Endothelial cell of umbilical vein (primary cell): Measurements from ENCODE around the gene ALK. TPM values are rescaled to one million over a fixed set of nuclear protein-coding genes. Genes with fewer than 3 reads are reported as not detected.

Experiments
- BruUV-seq: library from RNA; stranded (reverse); fragments of 400-500 nt; replicated peaks from 2 replicates; lab custom pipeline; 2021; lab: Mats Ljungman, UMichigan
- CTCF ChIA-PET: fragments of 300-600, 350-600 bp; sonication (Branson Sonifier 250); formaldehyde crosslinking; loops from one replicate; lab custom pipeline; 2021; ENCODE audit warnings: antibody characterized with exemption, inconsistent platforms; lab: Charles Lee
- POLR2A ChIA-PET: fragments of 300-600, 350-600 bp; sonication (Branson Sonifier 250); formaldehyde crosslinking; loops from one replicate; lab custom pipeline; 2021; ENCODE audit warnings: antibody characterized with exemption, inconsistent platforms; lab: Charles Lee
- DNase-seq: peaks from one replicate; pipeline ENCODE4 v3.0.0-alpha.2; 2011; ENCODE audit warnings: low read depth, low spot score
- FAIRE-seq: peaks from 2 replicates; lab custom pipeline; 2011; peaks lifted over from hg19 to GRCh38; lab: Jason Lieb, UNC
- H2AFZ ChIP-seq: 2 replicates; pipeline ENCODE4 v1.6.0; 2012; ENCODE audit warnings: low read depth, low read length, control low read depth, inconsistent platforms
- H3K27ac ChIP-seq: 2 replicates; pipeline ENCODE4 v1.5.1; 2011; ENCODE audit warnings: low read depth, mild to moderate bottlenecking, control low read depth, low read length, moderate library complexity; ENCODE audit not compliant: insufficient read depth
- H3K27me3 ChIP-seq, 2 experiments: 2 replicates each; pipeline versions ENCODE4 v1.6.0 to v1.6.1; 2011; ENCODE audit warnings: low read length in 2 of 2, mixed read lengths in 1 of 2; ENCODE audit not compliant: control insufficient read depth in 2 of 2, insufficient read depth in 2 of 2
- H3K36me3 ChIP-seq, 2 experiments: 2 replicates in 1 of 2; 3 replicates in 1 of 2; pipeline ENCODE4 v1.5.1; 2011; ENCODE audit warnings: low read length in 2 of 2, mild to moderate bottlenecking in 1 of 2, moderate library complexity in 1 of 2; ENCODE audit not compliant: control insufficient read depth in 2 of 2, insufficient read depth in 2 of 2; ENCODE audit errors: extremely low read depth in 1 of 2
- H3K4me1 ChIP-seq: 3 replicates; pipeline ENCODE4 v1.5.1; 2011; ENCODE audit warnings: mild to moderate bottlenecking, low read length; ENCODE audit not compliant: control insufficient read depth, insufficient read depth; ENCODE audit errors: extremely low read depth
- H3K4me2 ChIP-seq: 2 replicates; pipeline ENCODE4 v1.6.1; 2011; ENCODE audit warnings: low read length, control low read depth, mixed read lengths; ENCODE audit not compliant: insufficient read depth
- H3K4me3 ChIP-seq, 3 experiments: fragments of 200-600 bp in 1 of 3; sonication (generic), shearing (Covaris generic) in 1 of 3; replicated peaks in 1 of 3; 2 replicates each; pipeline ENCODE4 v1.5.1; 2011 to 2016; ENCODE audit warnings: control low read depth in 3 of 3, low read length in 3 of 3, mild to moderate bottlenecking in 2 of 3, inconsistent platforms in 1 of 3, low read depth in 1 of 3, moderate library complexity in 1 of 3; ENCODE audit not compliant: insufficient read depth in 1 of 3
- H3K79me2 ChIP-seq: 2 replicates; pipeline ENCODE4 v1.6.0; 2012; ENCODE audit warnings: low read length, inconsistent platforms; ENCODE audit not compliant: control insufficient read depth, insufficient read depth
- H3K9ac ChIP-seq: replicated peaks from 2 replicates; pipeline ENCODE3; 2011; ENCODE audit warnings: low read length, control low read depth; ENCODE audit not compliant: insufficient read depth; ENCODE audit errors: extremely low read depth
- H3K9me1 ChIP-seq: replicated peaks from 3 replicates; pipeline ENCODE4 v1.6.0; 2011; ENCODE audit warnings: mild to moderate bottlenecking, low read length; ENCODE audit not compliant: control insufficient read depth, insufficient read depth; ENCODE audit errors: extremely low read depth
- H3K9me3 ChIP-seq: replicated peaks from 2 replicates; pipeline ENCODE4 v1.5.1; 2012; ENCODE audit warnings: low read length, inconsistent platforms; ENCODE audit not compliant: control insufficient read depth, insufficient read depth
- H4K20me1 ChIP-seq: replicated peaks from 2 replicates; pipeline ENCODE3; 2011; ENCODE audit warnings: mild to moderate bottlenecking, low read length; ENCODE audit not compliant: control insufficient read depth, insufficient read depth; ENCODE audit errors: extremely low read depth
- EZH2 ChIP-seq: IDR thresholded peaks from 2 replicates; pipeline ENCODE4 v1.6.1; 2012; ENCODE audit warnings: borderline replicate concordance, low read depth, mild to moderate bottlenecking, moderate library complexity, low read length, inconsistent platforms; ENCODE audit not compliant: severe bottlenecking
- FOS ChIP-seq: IDR thresholded peaks from 2 replicates; pipeline ENCODE4 v1.6.1; 2011; ENCODE audit warnings: mild to moderate bottlenecking, low read length, moderate library complexity, borderline replicate concordance; ENCODE audit not compliant: insufficient read depth
- GATA2 ChIP-seq: IDR thresholded peaks from 2 replicates; pipeline ENCODE4 v1.7.0; 2011; ENCODE audit warnings: low read depth, mild to moderate bottlenecking, moderate library complexity, mixed read lengths, low read length; ENCODE audit not compliant: insufficient read length, insufficient read depth
- JUN ChIP-seq: IDR thresholded peaks from 2 replicates; pipeline ENCODE4 v1.6.1; 2011; ENCODE audit warnings: borderline replicate concordance, low read depth; ENCODE audit not compliant: insufficient read length, insufficient read depth
- MAX ChIP-seq: IDR thresholded peaks from 2 replicates; pipeline ENCODE4 v1.6.1; 2011; ENCODE audit not compliant: insufficient read depth, insufficient read length
- MYC ChIP-seq: IDR thresholded peaks from one replicate; pipeline ENCODE4 v1.6.1; 2011; ENCODE audit warnings: mild to moderate bottlenecking, low read depth, low read length
- POLR2A ChIP-seq: IDR thresholded peaks from 2 replicates; pipeline ENCODE4 v1.6.1; 2012; ENCODE audit warnings: low read depth, mild to moderate bottlenecking, control low read depth, low read length
- POLR2AphosphoS5 ChIP-seq: IDR thresholded peaks from 2 replicates; pipeline ENCODE4 v1.6.1; 2012; ENCODE audit warnings: low read depth, mild to moderate bottlenecking, control low read depth, low read length, moderate library complexity; ENCODE audit not compliant: insufficient read depth
- dilution Hi-C: fragments of 300-500 bp; cut with MboI; formaldehyde crosslinking; loops from one replicate; pipeline ENCODE4 v1.15.0; 2019; ENCODE audit warnings: low sequenced_read_pairs; ENCODE audit not compliant: extremely low pct_ligation_motif_present
- intact Hi-C: fragments of 100-400 bp; cut with micrococcal nuclease; formaldehyde crosslinking; loops from one replicate; pipeline ENCODE4 v1.10.0; 2022
- polyA plus RNA-seq, 4 experiments: library from polyadenylated mRNA; depleted of rRNA in 3 of 4; stranded (reverse) in 3 of 4; unstranded in 1 of 4; fragments of >200 nt; gene quantifications; 2 replicates each; pipeline versions ENCODE4 v1.2.1 to v1.2.3, GENCODE V29; 2011 to 2012; ENCODE audit warnings: missing spikeins in 1 of 4
- total RNA-seq: library from RNA; stranded (reverse); gene quantifications from 2 replicates; pipeline ENCODE4 v1.2.3, GENCODE V29; 2021
- TF ChIP-seq, protein P1 (sequence below), 2 donors: IDR thresholded peaks; 1 replicate in 1 of 2; 2 replicates in 1 of 2; pipeline ENCODE4 v1.5.1; 2011; ENCODE audit warnings: low read length in 2 of 2, mild to moderate bottlenecking in 2 of 2, moderate library complexity in 2 of 2, control low read depth in 1 of 2, inconsistent platforms in 1 of 2, low read depth in 1 of 2; ENCODE audit not compliant: insufficient read depth in 1 of 2; ENCODE audit errors: extremely low read depth in 1 of 2

The ALK gene
- total and polyA plus RNA-seq, 2 donors (not counting 3 experiments of a cell fraction or from before 2014, with no cell fraction given) = not detected

DNA sequence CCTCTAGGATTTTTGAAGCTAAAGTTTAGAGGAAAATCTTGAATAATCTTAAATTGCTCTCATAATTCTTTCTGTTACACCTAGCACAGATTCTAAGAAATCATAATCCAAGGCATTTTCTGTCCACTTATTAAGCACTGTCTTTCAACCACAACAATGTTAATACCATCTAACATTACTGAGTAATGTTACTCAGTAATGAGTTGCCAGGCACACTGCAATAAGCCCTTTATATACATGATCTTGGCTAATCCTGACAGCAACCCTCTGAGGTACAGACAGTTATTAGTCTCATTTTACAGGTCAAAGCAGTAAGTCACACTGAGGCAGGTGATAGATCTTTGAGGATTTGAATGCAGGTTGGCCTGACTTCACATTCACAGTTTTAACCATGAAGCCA is 291.9 kb downstream of the ALK start:
- ChIA-PET CTCF (no interaction called here), POLR2A (no interaction called here)
- no peaks in the 10 kb centered on the region for H3K4me1 ChIP-seq
- no TSS peak for BruUV-seq
- no peak overlapping the region for H3K9ac ChIP-seq
- no peak overlapping the region for H2AFZ ChIP-seq
- H3K9me3 ChIP-seq = no peaks in the 10 kb centered on the region
- dilution Hi-C loops (no loop called here), intact Hi-C loops (no loop called here)
- H3K4me3 ChIP-seq = no peak overlapping the region
- no peaks in the 10 kb centered on the region for H3K27me3 ChIP-seq
- H3K4me2 ChIP-seq = no peak overlapping the region
- FAIRE-seq (no peak), DNase-seq (no peak)
- no peaks in the 10 kb centered on the region for H3K79me2 ChIP-seq
- H3K27ac ChIP-seq = no peak overlapping the region
- no peak for TF ChIP-seq MAX
- TF ChIP-seq POLR2A = no peak
- no peak for TF ChIP-seq MYC
- no peak for TF ChIP-seq JUN
- no peak for TF ChIP-seq EZH2
- TF ChIP-seq FOS = no peak
- TF ChIP-seq, protein P1, sequence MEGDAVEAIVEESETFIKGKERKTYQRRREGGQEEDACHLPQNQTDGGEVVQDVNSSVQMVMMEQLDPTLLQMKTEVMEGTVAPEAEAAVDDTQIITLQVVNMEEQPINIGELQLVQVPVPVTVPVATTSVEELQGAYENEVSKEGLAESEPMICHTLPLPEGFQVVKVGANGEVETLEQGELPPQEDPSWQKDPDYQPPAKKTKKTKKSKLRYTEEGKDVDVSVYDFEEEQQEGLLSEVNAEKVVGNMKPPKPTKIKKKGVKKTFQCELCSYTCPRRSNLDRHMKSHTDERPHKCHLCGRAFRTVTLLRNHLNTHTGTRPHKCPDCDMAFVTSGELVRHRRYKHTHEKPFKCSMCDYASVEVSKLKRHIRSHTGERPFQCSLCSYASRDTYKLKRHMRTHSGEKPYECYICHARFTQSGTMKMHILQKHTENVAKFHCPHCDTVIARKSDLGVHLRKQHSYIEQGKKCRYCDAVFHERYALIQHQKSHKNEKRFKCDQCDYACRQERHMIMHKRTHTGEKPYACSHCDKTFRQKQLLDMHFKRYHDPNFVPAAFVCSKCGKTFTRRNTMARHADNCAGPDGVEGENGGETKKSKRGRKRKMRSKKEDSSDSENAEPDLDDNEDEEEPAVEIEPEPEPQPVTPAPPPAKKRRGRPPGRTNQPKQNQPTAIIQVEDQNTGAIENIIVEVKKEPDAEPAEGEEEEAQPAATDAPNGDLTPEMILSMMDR (IDR thresholded peaks at IDR 0.05; ENCODE audit: extremely low read depth in 1 of 2, insufficient read depth in 1 of 2, low read depth in 1 of 2, low read length in 2 of 2) = no peak
- no peak for TF ChIP-seq POLR2AphosphoS5
- no peak for TF ChIP-seq GATA2
- H3K9me1 ChIP-seq = no peaks in the 10 kb centered on the region
- H4K20me1 ChIP-seq = no peaks in the 10 kb centered on the region
- H3K36me3 ChIP-seq = no peaks in the 10 kb centered on the region
